Lung (tissue), 12 donors: ENCODE measurements around the gene SMOC1. TPM values are rescaled to one million over a fixed set of nuclear protein-coding genes. Genes with fewer than 3 reads are reported as not detected.

Source experiments
- ATAC-seq: fragments of 200-7000 bp; cut with Tn5 transposase; one replicate; pipeline ENCODE4 v1.9.1; 2020; ENCODE audit warnings: moderate number of reproducible peaks; ENCODE audit not compliant: insufficient read depth, low FRiP score
- DNase-seq, 3 donors: peaks; one replicate each; pipeline ENCODE4 v3.0.0-alpha.2; 2013 to 2017
- H3K27ac ChIP-seq, 2 donors: one replicate each; pipeline ENCODE4 v1.5.1; 2013; ENCODE audit warnings: mild to moderate bottlenecking in 2 of 2, moderate library complexity in 2 of 2, control low read depth in 1 of 2, inconsistent platforms in 1 of 2, low read depth in 1 of 2, low read length in 1 of 2
- H3K27me3 ChIP-seq, 3 donors: one replicate each; pipeline ENCODE4 v1.5.1; 2013; ENCODE audit warnings: low read length in 2 of 3; ENCODE audit not compliant: control insufficient read depth in 3 of 3, insufficient read depth in 3 of 3
- H3K36me3 ChIP-seq, 4 donors: one replicate each; pipeline ENCODE4 v1.5.1; 2013; ENCODE audit warnings: low read length in 4 of 4, mild to moderate bottlenecking in 1 of 4, moderate library complexity in 1 of 4; ENCODE audit not compliant: control insufficient read depth in 4 of 4, insufficient read depth in 4 of 4
- H3K4me1 ChIP-seq, 5 donors: one replicate each; pipeline ENCODE4 v1.5.1; 2013; ENCODE audit warnings: low read length in 5 of 5, mild to moderate bottlenecking in 2 of 5, moderate library complexity in 1 of 5; ENCODE audit not compliant: control insufficient read depth in 5 of 5, insufficient read depth in 5 of 5
- H3K4me3 ChIP-seq: one replicate; pipeline ENCODE4 v1.5.1; 2013; ENCODE audit warnings: mild to moderate bottlenecking, control low read depth, moderate library complexity
- H3K9ac ChIP-seq, 2 donors: one replicate each; pipeline ENCODE4 v1.5.1; 2013; ENCODE audit warnings: low read length in 2 of 2, control low read depth in 1 of 2; ENCODE audit not compliant: insufficient read depth in 1 of 2
- H3K9me3 ChIP-seq, 4 donors: one replicate each; pipeline ENCODE4 v1.5.1; 2013; ENCODE audit warnings: low read length in 3 of 4, mild to moderate bottlenecking in 1 of 4, moderate library complexity in 1 of 4; ENCODE audit not compliant: control insufficient read depth in 4 of 4, insufficient read depth in 3 of 4
- CTCF ChIP-seq: IDR thresholded peaks from 2 replicates; pipeline ENCODE4 v1.5.1; 2012; ENCODE audit warnings: mild to moderate bottlenecking; ENCODE audit errors: control extremely low read depth, extremely low read depth
- WGBS, 2 donors: extraction: QIAGEN DNeasy Blood & Tissue Kit; methylation state at CpG; one replicate each; pipeline ENCODE4 v1.1.7; 2013; 5-methylcytosine and 5-hydroxymethylcytosine counted together
- polyA plus RNA-seq, 2 donors: library from polyadenylated mRNA; stranded (reverse); fragments of 200-250 nt; gene quantifications; one replicate each; pipeline ENCODE4 v1.2.1, GENCODE V29; 2013
- total RNA-seq, 2 donors: library from RNA; depleted of rRNA in 1 of 2; stranded (reverse); fragments of >200 nt in 1 of 2; gene quantifications; one replicate each; pipeline ENCODE4 v1.2.1, GENCODE V29; 2014 to 2021
- donor health status: control.
- donor health status: control.
- donor health status: Bipolar disorder and iron deficiency.
- donor health status: healthy.
- donor health status: DM: yes; HTN: yes; CAD: no.

The SMOC1 gene
- total and polyA plus RNA-seq, 4 donors: 0.52 to 1.9 (median 1.1) TPM

GRCh38 chr14:69853774-69854173, 25.4 kb upstream of the SMOC1 start:
- Histone ChIP-seq H3K27ac (no peak overlapping the region), H3K4me3 (no peak overlapping the region), H3K4me1 (no peaks in the 10 kb centered on the region), H3K27me3 (peaks cover 0 to 4% (median 0%) of the 10 kb centered on the region in 3 donors), H3K9ac (no peak overlapping the region), H3K36me3 (no peaks in the 10 kb centered on the region), H3K9me3 (no peaks in the 10 kb centered on the region)
- no peak for DNase-seq
- TF ChIP-seq CTCF: no peak
- no peak for ATAC-seq
- WGBS, 2 donors: 74 to 75% methylated on average over 7 of the region's 7 CpGs

- H3K36me3 ChIP-seq: no peaks in the 10 kb centered on the region
- no peak overlapping the region for H3K4me3 ChIP-seq
- ATAC-seq: no peak
- no peak overlapping the region for H3K27ac ChIP-seq
- H3K27me3 ChIP-seq: peaks cover 0 to 4% (median 0%) of the 10 kb centered on the region in 3 donors
- WGBS, 2 donors: 65 to 71% methylated on average over 2 of the region's 2 CpGs
- no peaks in the 10 kb centered on the region for H3K9me3 ChIP-seq
- no peak for DNase-seq
- H3K9ac ChIP-seq: no peak overlapping the region
- H3K4me1 ChIP-seq: no peaks in the 10 kb centered on the region
- TF ChIP-seq CTCF: no peak
Measured at GRCh38 chr14:69854598-69854997, 24.6 kb upstream of the SMOC1 start.

GRCh38 chr14:69855180-69855832, 23.9 kb upstream of the SMOC1 start:
- no peak for TF ChIP-seq CTCF
- H3K27ac ChIP-seq: no peak overlapping the region
- no peak for DNase-seq
- peaks cover 0 to 4% (median 0%) of the 10 kb centered on the region in 3 donors for H3K27me3 ChIP-seq
- no peak for ATAC-seq
- H3K4me1 ChIP-seq: peaks cover 0 to 2% (median 0%) of the 10 kb centered on the region in 5 donors
- H3K9ac ChIP-seq: no peak overlapping the region
- no peak overlapping the region for H3K4me3 ChIP-seq
- H3K9me3 ChIP-seq: no peaks in the 10 kb centered on the region
- H3K36me3 ChIP-seq: no peaks in the 10 kb centered on the region
- 74 to 76% methylated on average over 8 of the region's 8 CpGs for WGBS, 2 donors

- Histone ChIP-seq H3K36me3 (no peaks in the 10 kb centered on the region), H3K9me3 (peaks cover 0 to 4% (median 0%) of the 10 kb centered on the region in 4 donors), H3K9ac (no peak overlapping the region), H3K27ac (no peak overlapping the region), H3K4me3 (no peak overlapping the region), H3K4me1 (peaks cover 0 to 3% (median 0%) of the 10 kb centered on the region in 5 donors), H3K27me3 (peaks cover 0 to 4% (median 0%) of the 10 kb centered on the region in 3 donors)
- 70 to 76% methylated on average over 8 of the region's 8 CpGs for WGBS, 2 donors
- DNase-seq (no peak), ATAC-seq (no peak)
- TF ChIP-seq CTCF: no peak
Measured at GRCh38 chr14:69858801-69859200, 20.4 kb upstream of the SMOC1 start.
